NCI-H2107 treated with DMSO at 0.1 percent for 48 hours (cell line): ENCODE data around the gene SNRNP35.
"Not testable (repeated sequence)": the region's sequence is repeated elsewhere in the genome, so short reads cannot be mapped to it uniquely, and the experiment has no call there.

ENCODE experiments used
- DNase-seq: peaks from one replicate; lab custom pipeline; 2025; ENCODE audit not compliant: unreplicated experiment; lab: John Stamatoyannopoulos, UW

The SNRNP35 gene

GRCh38 chr12:123488539-123489230, 30.7 kb downstream of the SNRNP35 start:
- DNase-seq: no peak

- no peak for DNase-seq
These were observed 31.6 kb downstream of the SNRNP35 start for GRCh38 chr12:123489580-123489979.

GRCh38 chr12:123490089-123490488, 32.1 kb downstream of the SNRNP35 start:
- no peak for DNase-seq

- no peak for DNase-seq
These were observed 33.1 kb downstream of the SNRNP35 start for GRCh38 chr12:123491056-123491455.

- no peak for DNase-seq
These were observed 33.5 kb downstream of the SNRNP35 start for GRCh38 chr12:123491481-123491880.

- DNase-seq: not testable (repeated sequence)
These were observed 34.5 kb downstream of the SNRNP35 start for GRCh38 chr12:123492339-123493039.

GRCh38 chr12:123494124-123494851, 36.3 kb downstream of the SNRNP35 start:
- no peak for DNase-seq

- no peak for DNase-seq
These were observed 39.1 kb downstream of the SNRNP35 start for GRCh38 chr12:123497065-123497464.

- DNase-seq: no peak
These were observed 40.3 kb downstream of the SNRNP35 start for GRCh38 chr12:123498126-123498825.

GRCh38 chr12:123499332-123499731, 41.4 kb downstream of the SNRNP35 start:
- no peak for DNase-seq

- DNase-seq: no peak
These were observed 44.3 kb downstream of the SNRNP35 start for GRCh38 chr12:123502163-123502704.

GRCh38 chr12:123506059-123506842, 48.3 kb downstream of the SNRNP35 start:
- no peak for DNase-seq

- no peak for DNase-seq
These were observed 48.9 kb downstream of the SNRNP35 start for GRCh38 chr12:123506843-123507236.

- no peak for DNase-seq
These were observed 55.1 kb downstream of the SNRNP35 start for GRCh38 chr12:123512838-123513665.

GRCh38 chr12:123513805-123514204, 55.9 kb downstream of the SNRNP35 start:
- no peak for DNase-seq

GRCh38 chr12:123514582-123515221, 56.8 kb downstream of the SNRNP35 start:
- DNase-seq: not testable (repeated sequence)

GRCh38 chr12:123516216-123516780, 58.4 kb downstream of the SNRNP35 start:
- no peak for DNase-seq
